IPS-18a (cell line): Measurements from ENCODE around the gene SPOCK1.
"Not testable (repeated sequence)": the region's sequence is repeated elsewhere in the genome, so short reads cannot be mapped to it uniquely, and the experiment has no call there.

ENCODE experiments used
- H3K27ac ChIP-seq: one replicate; pipeline ENCODE4 v1.5.1; 2013; ENCODE audit warnings: low read length
- H3K27me3 ChIP-seq: one replicate; pipeline ENCODE4 v1.6.1; 2013; ENCODE audit warnings: mild to moderate bottlenecking, low read length; ENCODE audit not compliant: control insufficient read depth, insufficient read depth
- H3K36me3 ChIP-seq: one replicate; pipeline ENCODE4 v1.6.1; 2013; ENCODE audit warnings: low read depth, low read length; ENCODE audit not compliant: control insufficient read depth
- H3K4me1 ChIP-seq: one replicate; pipeline ENCODE4 v1.6.1; 2013; ENCODE audit warnings: low read depth, low read length; ENCODE audit not compliant: control insufficient read depth
- H3K4me3 ChIP-seq: one replicate; pipeline ENCODE4 v1.5.1; 2013; ENCODE audit warnings: low read length
- H3K9ac ChIP-seq: one replicate; pipeline ENCODE4 v1.6.1; 2013; ENCODE audit warnings: mild to moderate bottlenecking, low read length, moderate library complexity
- H3K9me3 ChIP-seq: one replicate; pipeline ENCODE4 v1.6.1; 2013; ENCODE audit warnings: low read depth, low read length; ENCODE audit not compliant: control insufficient read depth

The SPOCK1 gene

GRCh38 chr5:137393196-137393993, 105.7 kb downstream of the SPOCK1 start:
- no peaks in the 10 kb centered on the region for H3K4me1 ChIP-seq

GRCh38 chr5:137392261-137392660, 106.9 kb downstream of the SPOCK1 start:
- H3K27ac ChIP-seq: no peak overlapping the region
- H3K4me1 ChIP-seq: no peaks in the 10 kb centered on the region
- H3K27me3 ChIP-seq: no peaks in the 10 kb centered on the region
- no peak overlapping the region for H3K4me3 ChIP-seq
- no peak overlapping the region for H3K9ac ChIP-seq
- no peaks in the 10 kb centered on the region for H3K9me3 ChIP-seq
- H3K36me3 ChIP-seq: no peaks in the 10 kb centered on the region

More at GRCh38 chr5:137393196-137393993, 105.7 kb downstream of the SPOCK1 start:
- no peak overlapping the region for H3K27ac ChIP-seq
- no peak overlapping the region for H3K9ac ChIP-seq
- no peaks in the 10 kb centered on the region for H3K27me3 ChIP-seq
- no peaks in the 10 kb centered on the region for H3K36me3 ChIP-seq
- H3K4me3 ChIP-seq: no peak overlapping the region
- no peaks in the 10 kb centered on the region for H3K9me3 ChIP-seq

- H3K36me3 ChIP-seq, H3K27me3 ChIP-seq, H3K4me1 ChIP-seq, H3K4me3 ChIP-seq, H3K27ac ChIP-seq, H3K9ac ChIP-seq, H3K9me3 ChIP-seq: not testable (repeated sequence)
These were observed 108.1 kb downstream of the SPOCK1 start for GRCh38 chr5:137391044-137391443.

GRCh38 chr5:137389042-137389441, 110.1 kb downstream of the SPOCK1 start:
- Histone ChIP-seq H3K9ac (no peak overlapping the region), H3K36me3 (no peaks in the 10 kb centered on the region), H3K4me1 (no peaks in the 10 kb centered on the region), H3K27ac (no peak overlapping the region), H3K27me3 (no peaks in the 10 kb centered on the region), H3K4me3 (no peak overlapping the region), H3K9me3 (no peaks in the 10 kb centered on the region)

- no peaks in the 10 kb centered on the region for H3K36me3 ChIP-seq
- H3K4me3 ChIP-seq: no peak overlapping the region
- peaks cover 8% of the 10 kb centered on the region for H3K9me3 ChIP-seq
- no peak overlapping the region for H3K27ac ChIP-seq
- H3K4me1 ChIP-seq: no peaks in the 10 kb centered on the region
- H3K9ac ChIP-seq: no peak overlapping the region
- H3K27me3 ChIP-seq: no peaks in the 10 kb centered on the region
These were observed 114.1 kb downstream of the SPOCK1 start for GRCh38 chr5:137385064-137385463.

- H3K9me3 ChIP-seq: peaks cover 8% of the 10 kb centered on the region
- no peaks in the 10 kb centered on the region for H3K36me3 ChIP-seq
- H3K4me3 ChIP-seq: no peak overlapping the region
- no peak overlapping the region for H3K27ac ChIP-seq
- H3K9ac ChIP-seq: no peak overlapping the region
- no peaks in the 10 kb centered on the region for H3K27me3 ChIP-seq
- H3K4me1 ChIP-seq: no peaks in the 10 kb centered on the region
These were observed 115.2 kb downstream of the SPOCK1 start for GRCh38 chr5:137383909-137384308.

GRCh38 chr5:137381555-137381954, 117.6 kb downstream of the SPOCK1 start:
- no peaks in the 10 kb centered on the region for H3K27me3 ChIP-seq
- H3K36me3 ChIP-seq: no peaks in the 10 kb centered on the region
- no peak overlapping the region for H3K9ac ChIP-seq
- no peak overlapping the region for H3K4me3 ChIP-seq
- no peak overlapping the region for H3K27ac ChIP-seq
- H3K9me3 ChIP-seq: peaks cover 8% of the 10 kb centered on the region
- no peaks in the 10 kb centered on the region for H3K4me1 ChIP-seq

- no peaks in the 10 kb centered on the region for H3K27me3 ChIP-seq
- peaks cover 8% of the 10 kb centered on the region for H3K9me3 ChIP-seq
- H3K36me3 ChIP-seq: no peaks in the 10 kb centered on the region
- H3K4me1 ChIP-seq: peaks cover 10% of the 10 kb centered on the region
- no peak overlapping the region for H3K4me3 ChIP-seq
- H3K27ac ChIP-seq: no peak overlapping the region
- H3K9ac ChIP-seq: no peak overlapping the region
These were observed 119.4 kb downstream of the SPOCK1 start for GRCh38 chr5:137379555-137380286.

GRCh38 chr5:137375741-137376526, 123.2 kb downstream of the SPOCK1 start:
- Histone ChIP-seq H3K9ac (no peak overlapping the region), H3K9me3 (peaks cover 2% of the 10 kb centered on the region), H3K4me1 (peaks cover 10% of the 10 kb centered on the region), H3K36me3 (no peaks in the 10 kb centered on the region), H3K27me3 (no peaks in the 10 kb centered on the region), H3K27ac (no peak overlapping the region), H3K4me3 (no peak overlapping the region)

- no peaks in the 10 kb centered on the region for H3K36me3 ChIP-seq
- no peaks in the 10 kb centered on the region for H3K9me3 ChIP-seq
- H3K27me3 ChIP-seq: no peaks in the 10 kb centered on the region
- H3K4me1 ChIP-seq: peaks cover 10% of the 10 kb centered on the region
- H3K4me3 ChIP-seq: no peak overlapping the region
- H3K9ac ChIP-seq: no peak overlapping the region
- no peak overlapping the region for H3K27ac ChIP-seq
These were observed 124.9 kb downstream of the SPOCK1 start for GRCh38 chr5:137374110-137374714.

- Histone ChIP-seq H3K9ac (no peak overlapping the region), H3K9me3 (no peaks in the 10 kb centered on the region), H3K4me3 (no peak overlapping the region), H3K27me3 (no peaks in the 10 kb centered on the region), H3K4me1 (peaks cover 10% of the 10 kb centered on the region), H3K27ac (no peak overlapping the region), H3K36me3 (no peaks in the 10 kb centered on the region)
These were observed 126.4 kb downstream of the SPOCK1 start for GRCh38 chr5:137372773-137373160.
